CD4-positive, alpha-beta memory T cell (primary cell): ENCODE data around the gene OPCML. TPM values are rescaled to one million over a fixed set of nuclear protein-coding genes. Genes with fewer than 3 reads are reported as not detected.

Experiments used
- CTCF ChIA-PET: fragments of 350-600 bp; sonication (Branson Sonifier 250); formaldehyde crosslinking; loops from one replicate; lab custom pipeline; 2021; ENCODE audit warnings: inconsistent platforms; ENCODE audit not compliant: partially characterized antibody; lab: Charles Lee
- POLR2A ChIA-PET: fragments of 350-600 bp; sonication (Branson Sonifier 250); formaldehyde crosslinking; loops from one replicate; lab custom pipeline; 2021; ENCODE audit not compliant: partially characterized antibody; lab: Charles Lee
- DNase-seq, 5 donors: peaks; one replicate each; pipeline versions ENCODE4 v3.0.0 to v3.0.0-alpha.2; 2020 to 2022; ENCODE audit warnings: mixed read lengths in 1 of 5
- H3K27ac ChIP-seq: one replicate; pipeline ENCODE4 v1.7.0; 2013; ENCODE audit warnings: low read depth, low read length
- H3K27me3 ChIP-seq: 2 replicates; pipeline ENCODE4 v1.7.0; 2013; ENCODE audit warnings: mild to moderate bottlenecking, low read length, moderate library complexity; ENCODE audit not compliant: insufficient read depth
- H3K36me3 ChIP-seq: 2 replicates; pipeline ENCODE4 v1.7.0; 2013; ENCODE audit warnings: mild to moderate bottlenecking, low read length, moderate library complexity; ENCODE audit not compliant: insufficient read depth
- H3K4me1 ChIP-seq: 2 replicates; pipeline ENCODE4 v1.7.0; 2013; ENCODE audit warnings: mild to moderate bottlenecking, low read length, moderate library complexity; ENCODE audit not compliant: insufficient read depth
- H3K4me3 ChIP-seq, 2 donors: one replicate each; pipeline ENCODE4 v1.7.0; 2013; ENCODE audit warnings: low read length in 2 of 2, mild to moderate bottlenecking in 1 of 2
- H3K9me3 ChIP-seq, 2 donors: one replicate each; pipeline ENCODE4 v1.7.0; 2013; ENCODE audit warnings: low read length in 2 of 2, control low read depth in 1 of 2; ENCODE audit not compliant: control insufficient read depth in 1 of 2
- H3K27ac Mint-ChIP-seq, 7 donors: one replicate each; pipeline ENCODE4 v1.8.0; 2020 to 2021; ENCODE audit warnings: mixed read lengths in 7 of 7, mild to moderate bottlenecking in 6 of 7, inconsistent platforms in 3 of 7, moderate library complexity in 3 of 7
- H3K27me3 Mint-ChIP-seq, 2 donors: one replicate each; pipeline ENCODE4 v1.8.0; 2020 to 2021; ENCODE audit warnings: mixed read lengths in 2 of 2
- H3K36me3 Mint-ChIP-seq, 2 donors: one replicate each; pipeline ENCODE4 v1.8.0; 2020 to 2021; ENCODE audit warnings: mixed read lengths in 2 of 2, inconsistent platforms in 1 of 2, mild to moderate bottlenecking in 1 of 2
- H3K4me1 Mint-ChIP-seq, 4 donors: one replicate each; pipeline ENCODE4 v1.8.0; 2020 to 2021; ENCODE audit warnings: mixed read lengths in 4 of 4, mild to moderate bottlenecking in 1 of 4
- H3K4me3 Mint-ChIP-seq, 8 donors: one replicate each; pipeline ENCODE4 v1.8.0; 2020 to 2021; ENCODE audit warnings: mixed read lengths in 8 of 8, mild to moderate bottlenecking in 7 of 8, moderate library complexity in 6 of 8, inconsistent platforms in 3 of 8
- H3K9me3 Mint-ChIP-seq, 8 donors: one replicate each; pipeline ENCODE4 v1.8.0; 2020 to 2021; ENCODE audit warnings: mixed read lengths in 8 of 8, mild to moderate bottlenecking in 5 of 8, inconsistent platforms in 3 of 8, moderate library complexity in 1 of 8
- intact Hi-C: fragments of 100-400 bp; cut with micrococcal nuclease; formaldehyde crosslinking; loops from one replicate; pipeline ENCODE4 v1.15.1; 2023
- polyA plus RNA-seq, 2 donors: library from polyadenylated mRNA; unstranded; fragments of 300-500 nt; fragmentation: Illumina TruSeq; gene quantifications; one replicate each; pipeline ENCODE4 v1.2.3, GENCODE V29; 2021
- total RNA-seq, 2 experiments: library from RNA; stranded (reverse); gene quantifications; one replicate each; pipeline ENCODE4 v1.2.3, GENCODE V29; 2021

The OPCML gene
- total and polyA plus RNA-seq, 4 experiments from 2014 or later: not detected

DNA sequence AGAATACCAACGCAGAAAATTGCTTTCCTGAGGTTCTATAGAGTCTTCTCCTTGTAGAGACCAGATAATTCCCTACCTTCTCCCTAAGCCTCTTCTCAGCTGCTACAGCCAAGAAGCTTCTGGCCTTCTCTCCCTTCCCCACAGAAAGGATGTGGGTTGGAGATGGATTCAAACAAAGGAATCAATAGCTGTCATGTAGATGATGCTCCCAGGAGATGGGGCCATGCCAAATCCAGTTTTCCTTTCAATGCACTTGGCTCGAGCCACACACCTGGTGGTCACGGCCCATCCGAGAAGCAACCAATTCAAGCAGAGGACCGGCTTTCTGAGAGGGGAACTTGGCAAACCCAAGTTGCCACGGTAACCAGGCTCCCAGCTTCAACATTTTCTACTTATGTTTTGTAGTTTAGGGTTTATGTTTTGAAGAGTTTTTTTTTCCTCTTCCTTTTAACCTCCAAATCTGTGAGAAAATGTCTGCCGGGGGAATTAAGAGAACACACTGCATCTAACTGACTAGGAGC is 31.3 kb upstream of the OPCML start:
- no peak overlapping the region for H3K4me3 Mint-ChIP-seq
- no peaks in the 10 kb centered on the region for H3K4me1 ChIP-seq
- CTCF ChIA-PET: interaction anchor here (1.5 kb wide), 1 partner anchor 13 kb away, joined by 4 read pairs; no protein-coding TSS in a partner anchor
- H3K36me3 Mint-ChIP-seq: no peaks in the 10 kb centered on the region
- no peaks in the 10 kb centered on the region for H3K36me3 ChIP-seq
- intact Hi-C loops: no loop called here
- peaks cover 0 to 3% (median 0%) of the 10 kb centered on the region in 8 donors for H3K9me3 Mint-ChIP-seq
- no peak overlapping the region for H3K27ac Mint-ChIP-seq
- no peaks in the 10 kb centered on the region for H3K27me3 ChIP-seq
- no peak overlapping the region for H3K4me3 ChIP-seq
- POLR2A ChIA-PET: no interaction called here
- no peaks in the 10 kb centered on the region for H3K9me3 ChIP-seq
- no peaks in the 10 kb centered on the region for H3K4me1 Mint-ChIP-seq
- no peak for DNase-seq
- H3K27ac ChIP-seq: no peak overlapping the region
- no peaks in the 10 kb centered on the region for H3K27me3 Mint-ChIP-seq

GRCh38 chr11:133560472-133560855 is 28.2 kb upstream of the OPCML start:
- Histone ChIP-seq H3K4me1 (no peaks in the 10 kb centered on the region), H3K36me3 (no peaks in the 10 kb centered on the region), H3K4me3 (no peak overlapping the region), H3K27me3 (no peaks in the 10 kb centered on the region), H3K9me3 (no peaks in the 10 kb centered on the region), H3K27ac (no peak overlapping the region)
- Mint-ChIP-seq H3K27me3 (no peaks in the 10 kb centered on the region), H3K36me3 (no peaks in the 10 kb centered on the region), H3K4me3 (no peak overlapping the region), H3K27ac (no peak overlapping the region), H3K4me1 (no peaks in the 10 kb centered on the region), H3K9me3 (peaks cover 0 to 3% (median 0%) of the 10 kb centered on the region in 8 donors)
- CTCF ChIA-PET: no interaction called here
- POLR2A ChIA-PET: no interaction called here
- intact Hi-C loops: no loop called here
- DNase-seq: no peak

GRCh38 chr11:133559833-133560471 is 27.7 kb upstream of the OPCML start:
- Histone ChIP-seq H3K4me3 (no peak overlapping the region), H3K9me3 (no peaks in the 10 kb centered on the region), H3K4me1 (no peaks in the 10 kb centered on the region), H3K27me3 (no peaks in the 10 kb centered on the region), H3K36me3 (no peaks in the 10 kb centered on the region), H3K27ac (no peak overlapping the region)
- no peak overlapping the region for H3K27ac Mint-ChIP-seq
- H3K4me3 Mint-ChIP-seq: no peak overlapping the region
- ChIA-PET CTCF (no interaction called here), POLR2A (no interaction called here)
- no peak for DNase-seq
- H3K9me3 Mint-ChIP-seq: peaks cover 0 to 3% (median 0%) of the 10 kb centered on the region in 8 donors
- no peaks in the 10 kb centered on the region for H3K27me3 Mint-ChIP-seq
- no peaks in the 10 kb centered on the region for H3K4me1 Mint-ChIP-seq
- H3K36me3 Mint-ChIP-seq: no peaks in the 10 kb centered on the region
- intact Hi-C loops: no loop called here

DNA sequence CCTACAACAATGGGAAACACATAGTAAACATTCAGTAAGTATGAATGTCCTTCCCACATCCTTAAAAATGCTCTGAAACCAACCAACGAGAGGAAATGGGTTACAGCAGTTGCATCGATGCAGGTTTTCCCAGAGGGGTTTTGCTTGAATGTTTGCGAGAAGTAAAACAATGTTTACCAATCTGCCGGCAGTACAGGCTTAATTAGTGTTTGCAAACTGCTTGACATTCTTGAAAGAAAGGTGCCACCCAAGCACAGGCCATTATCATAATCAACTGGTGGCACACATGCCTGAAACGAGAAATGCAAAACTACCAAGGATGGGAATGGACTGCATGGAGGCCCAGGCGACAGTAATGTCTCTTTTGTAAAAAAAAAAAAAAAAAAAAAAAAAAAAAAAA is 27.1 kb upstream of the OPCML start:
- H3K9me3 Mint-ChIP-seq: peaks cover 0 to 3% (median 0%) of the 10 kb centered on the region in 8 donors
- no peak for DNase-seq
- intact Hi-C loops: no loop called here
- Histone ChIP-seq H3K9me3 (no peaks in the 10 kb centered on the region), H3K36me3 (no peaks in the 10 kb centered on the region), H3K27ac (no peak overlapping the region), H3K4me1 (no peaks in the 10 kb centered on the region), H3K4me3 (no peak overlapping the region), H3K27me3 (no peaks in the 10 kb centered on the region)
- no peaks in the 10 kb centered on the region for H3K27me3 Mint-ChIP-seq
- POLR2A ChIA-PET: no interaction called here
- H3K4me3 Mint-ChIP-seq: no peak overlapping the region
- H3K36me3 Mint-ChIP-seq: no peaks in the 10 kb centered on the region
- no peak overlapping the region for H3K27ac Mint-ChIP-seq
- no peaks in the 10 kb centered on the region for H3K4me1 Mint-ChIP-seq
- CTCF ChIA-PET: no interaction called here

GRCh38 chr11:133555034-133555433 is 22.7 kb upstream of the OPCML start:
- no peak overlapping the region for H3K27ac ChIP-seq
- CTCF ChIA-PET: no interaction called here
- no peak overlapping the region for H3K4me3 ChIP-seq
- no peaks in the 10 kb centered on the region for H3K36me3 ChIP-seq
- H3K27me3 ChIP-seq: no peaks in the 10 kb centered on the region
- H3K27ac Mint-ChIP-seq: no peak overlapping the region
- no peaks in the 10 kb centered on the region for H3K4me1 ChIP-seq
- H3K36me3 Mint-ChIP-seq: no peaks in the 10 kb centered on the region
- POLR2A ChIA-PET: no interaction called here
- intact Hi-C loops: no loop called here
- no peaks in the 10 kb centered on the region for H3K27me3 Mint-ChIP-seq
- no peak overlapping the region for H3K4me3 Mint-ChIP-seq
- DNase-seq: no peak
- H3K4me1 Mint-ChIP-seq: no peaks in the 10 kb centered on the region
- no peaks in the 10 kb centered on the region for H3K9me3 ChIP-seq
- H3K9me3 Mint-ChIP-seq: peaks cover 0 to 3% (median 0%) of the 10 kb centered on the region in 8 donors

GRCh38 chr11:133553885-133554740 is 21.8 kb upstream of the OPCML start:
- no peaks in the 10 kb centered on the region for H3K36me3 ChIP-seq
- no peaks in the 10 kb centered on the region for H3K27me3 ChIP-seq
- H3K4me3 Mint-ChIP-seq: no peak overlapping the region
- POLR2A ChIA-PET: no interaction called here
- H3K36me3 Mint-ChIP-seq: no peaks in the 10 kb centered on the region
- no peaks in the 10 kb centered on the region for H3K9me3 ChIP-seq
- CTCF ChIA-PET: no interaction called here
- no peak overlapping the region for H3K27ac ChIP-seq
- DNase-seq: no peak
- H3K27ac Mint-ChIP-seq: no peak overlapping the region
- H3K4me1 ChIP-seq: no peaks in the 10 kb centered on the region
- H3K9me3 Mint-ChIP-seq: peaks cover 0 to 3% (median 0%) of the 10 kb centered on the region in 8 donors
- H3K4me1 Mint-ChIP-seq: no peaks in the 10 kb centered on the region
- H3K27me3 Mint-ChIP-seq: no peaks in the 10 kb centered on the region
- H3K4me3 ChIP-seq: no peak overlapping the region
- intact Hi-C loops: no loop called here

DNA sequence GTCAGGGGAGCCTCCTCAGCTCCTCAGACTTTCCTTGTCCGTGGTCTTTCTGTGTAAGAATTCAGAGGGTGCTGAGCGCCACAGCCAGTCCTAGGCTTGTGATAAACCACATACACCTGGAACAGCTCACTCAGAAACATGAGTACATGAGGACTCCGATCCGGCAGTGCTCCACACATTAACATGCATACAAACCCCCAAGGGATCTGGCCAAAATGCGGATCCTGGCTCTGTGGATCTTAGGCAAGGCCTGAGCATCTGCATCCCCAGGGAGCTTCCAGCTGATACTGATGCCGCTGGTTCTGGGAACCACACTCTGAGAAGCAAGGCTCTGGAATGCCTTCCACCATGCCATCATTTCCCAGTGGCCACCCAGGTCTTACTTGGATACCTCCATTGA is 20.6 kb upstream of the OPCML start:
- DNase-seq: no peak
- H3K4me1 Mint-ChIP-seq: no peaks in the 10 kb centered on the region
- no peak overlapping the region for H3K4me3 ChIP-seq
- no peaks in the 10 kb centered on the region for H3K36me3 Mint-ChIP-seq
- H3K9me3 ChIP-seq: no peaks in the 10 kb centered on the region
- intact Hi-C loops: no loop called here
- no peak overlapping the region for H3K27ac ChIP-seq
- ChIA-PET POLR2A (no interaction called here), CTCF (no interaction called here)
- no peaks in the 10 kb centered on the region for H3K27me3 ChIP-seq
- peaks cover 0 to 3% (median 0%) of the 10 kb centered on the region in 8 donors for H3K9me3 Mint-ChIP-seq
- H3K36me3 ChIP-seq: no peaks in the 10 kb centered on the region
- H3K27me3 Mint-ChIP-seq: no peaks in the 10 kb centered on the region
- H3K4me3 Mint-ChIP-seq: no peak overlapping the region
- H3K4me1 ChIP-seq: no peaks in the 10 kb centered on the region
- no peak overlapping the region for H3K27ac Mint-ChIP-seq
